Right ventricle myocardium superior (tissue), 1 donor: ENCODE measurements around the gene BRIX1. TPM values are rescaled to one million over a fixed set of nuclear protein-coding genes. Genes with fewer than 3 reads are reported as not detected.
"Not testable (repeated sequence)": the region's sequence is repeated elsewhere in the genome, so short reads cannot be mapped to it uniquely, and the experiment has no call there.

Experiments used
- ATAC-seq: fragments of 200-7000 bp; cut with Tn5 transposase; one replicate; pipeline ENCODE4 v1.9.1; 2020; ENCODE audit warnings: mild to moderate bottlenecking; ENCODE audit not compliant: poor library complexity
- DNase-seq: peaks from one replicate; pipeline ENCODE4 v3.0.0-alpha.2; 2020
- intact Hi-C: fragments of 100-400 bp; cut with DNase I; formaldehyde crosslinking; loops from one replicate; pipeline ENCODE4 v1.11.2; 2022
- total RNA-seq: library from RNA; stranded (reverse); fragmentation: NEBNext Ultra II Directional; extraction: Animal tissue kit (Norgen Biotek cat#: 25700); gene quantifications from one replicate; pipeline ENCODE4 v1.2.1, GENCODE V29; 2021
- donor health status: DM: no; HTN: yes; CAD: no; lungs with severe emphysema.

BRIX1 gene
- total RNA-seq, 1 donor from 2014 or later: 9.0 TPM

- intact Hi-C loops: no loop called here
- DNase-seq: no peak
- no peak for ATAC-seq
These were observed 14.9 kb upstream of the BRIX1 start for GRCh38 chr5:34900652-34901051.

- DNase-seq (no peak), ATAC-seq (no peak)
- intact Hi-C loops: no loop called here
These were observed 12.3 kb upstream of the BRIX1 start for GRCh38 chr5:34903260-34903659.

GRCh38 chr5:34905564-34905963 lies 9.9 kb upstream of the BRIX1 start:
- no peak for DNase-seq

GRCh38 chr5:34913072-34913471 lies 2.4 kb upstream of the BRIX1 start:
- intact Hi-C loops: loop anchor here (10.0 kb wide), 1 partner anchor 1468 kb away; the partner anchor contains the start of gene TARS1
- ATAC-seq (no peak), DNase-seq (no peak)

More at GRCh38 chr5:34905564-34905963, 9.9 kb upstream of the BRIX1 start:
- intact Hi-C loops: no loop called here
- ATAC-seq: no peak

- DNase-seq: peak; percentile 50
- ATAC-seq: peak; percentile 5
- intact Hi-C loops: loop anchor here (10.0 kb wide), 1 partner anchor 1470 kb away; the partner anchor contains the start of gene TARS1
These were observed 806 bp upstream of the BRIX1 start for GRCh38 chr5:34914671-34915138.

- ATAC-seq (peak; percentile 16), DNase-seq (no peak)
- intact Hi-C loops: loop anchor here (10.0 kb wide), 1 partner anchor 1471 kb away; the partner anchor contains the start of gene TARS1
These were observed 313 bp downstream of the BRIX1 start for GRCh38 chr5:34915856-34916192.

GRCh38 chr5:34916518-34916917 lies 1.0 kb downstream of the BRIX1 start:
- DNase-seq: no peak
- intact Hi-C loops: loop anchor here (10.0 kb wide), 1 partner anchor 1472 kb away; the partner anchor contains the start of gene TARS1
- ATAC-seq: no peak

- no peak for ATAC-seq
- intact Hi-C loops: loop anchor here (10.0 kb wide), 1 partner anchor 1473 kb away; the partner anchor contains the start of gene TARS1
These were observed 2.5 kb downstream of the BRIX1 start for GRCh38 chr5:34918025-34918424.

GRCh38 chr5:34919077-34919476 lies 3.6 kb downstream of the BRIX1 start:
- no peak for ATAC-seq
- intact Hi-C loops: loop anchor here (10.0 kb wide), 1 partner anchor 1474 kb away; the partner anchor contains the start of gene TARS1
- DNase-seq: no peak

More at GRCh38 chr5:34918025-34918424, 2.5 kb downstream of the BRIX1 start:
- DNase-seq: no peak

- ATAC-seq, DNase-seq, intact Hi-C loops: not testable (repeated sequence)
These were observed 7.7 kb downstream of the BRIX1 start for GRCh38 chr5:34923256-34923655.

- DNase-seq (no peak), ATAC-seq (no peak)
- intact Hi-C loops: no loop called here
These were observed 8.4 kb downstream of the BRIX1 start for GRCh38 chr5:34923694-34924461.

- DNase-seq (no peak), ATAC-seq (no peak)
- intact Hi-C loops: no loop called here
These were observed 8.9 kb downstream of the BRIX1 start for GRCh38 chr5:34924462-34924765.

- intact Hi-C loops: no loop called here
- no peak for ATAC-seq
- no peak for DNase-seq
These were observed 10.9 kb downstream of the BRIX1 start for GRCh38 chr5:34926318-34926888.

- no peak for ATAC-seq
- intact Hi-C loops: no loop called here
- no peak for DNase-seq
These were observed 12.3 kb downstream of the BRIX1 start for GRCh38 chr5:34927785-34928184.

- ATAC-seq (no peak), DNase-seq (no peak)
- intact Hi-C loops: no loop called here
These were observed 12.8 kb downstream of the BRIX1 start for GRCh38 chr5:34928267-34928666.

GRCh38 chr5:34929134-34929719 lies 13.7 kb downstream of the BRIX1 start, which contains the start of gene DNAJC21:
TSS of gene DNAJC21 (plus strand) at chr5:34929559. CDS start at chr5:34929820, 261 bp downstream.
- peak; percentile 99 for DNase-seq
- ATAC-seq: peak; percentile 98
- intact Hi-C loops: no loop called here

GRCh38 chr5:34929720-34930461 lies 14.4 kb downstream of the BRIX1 start:
- peak; percentile 82 for ATAC-seq
- DNase-seq: peak; percentile 95
- intact Hi-C loops: no loop called here

GRCh38 chr5:34930462-34930844 lies 14.9 kb downstream of the BRIX1 start:
- intact Hi-C loops: no loop called here
- DNase-seq (no peak), ATAC-seq (no peak)

GRCh38 chr5:34930870-34931269 lies 15.4 kb downstream of the BRIX1 start:
- DNase-seq (no peak), ATAC-seq (no peak)
- intact Hi-C loops: no loop called here
